ENCODE results near the gene REG3A. TPM values are rescaled to one million over a fixed set of nuclear protein-coding genes. Genes with fewer than 3 reads are reported as not detected.

The REG3A gene
- total and polyA plus RNA-seq, 3 donors from 2014 or later: not detected

DNA sequence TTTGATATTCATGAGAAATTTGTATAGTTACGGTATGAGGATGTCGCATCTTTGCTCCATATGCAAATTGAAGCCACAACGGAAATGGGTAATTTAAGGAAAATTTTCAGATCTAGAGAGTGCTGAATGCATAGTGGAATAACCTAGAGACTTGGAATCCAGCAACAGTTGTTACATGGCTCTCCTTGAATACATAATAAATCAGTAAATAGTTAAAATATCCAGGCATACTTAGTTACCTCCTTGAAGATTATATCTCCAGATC is 33.9 kb downstream of the REG3A start:
- intact Hi-C loops (cut with DNase I; ENCODE audit: low total_unique reads): no loop called here
- H3K4me3 ChIP-seq: no peak overlapping the region
- no peak overlapping the region for H3K27ac ChIP-seq
- DNase-seq: no peak
- WGBS, 2 donors: 88 to 91% methylated on average over 3 of the region's 3 CpGs
- TF ChIP-seq, protein P1, sequence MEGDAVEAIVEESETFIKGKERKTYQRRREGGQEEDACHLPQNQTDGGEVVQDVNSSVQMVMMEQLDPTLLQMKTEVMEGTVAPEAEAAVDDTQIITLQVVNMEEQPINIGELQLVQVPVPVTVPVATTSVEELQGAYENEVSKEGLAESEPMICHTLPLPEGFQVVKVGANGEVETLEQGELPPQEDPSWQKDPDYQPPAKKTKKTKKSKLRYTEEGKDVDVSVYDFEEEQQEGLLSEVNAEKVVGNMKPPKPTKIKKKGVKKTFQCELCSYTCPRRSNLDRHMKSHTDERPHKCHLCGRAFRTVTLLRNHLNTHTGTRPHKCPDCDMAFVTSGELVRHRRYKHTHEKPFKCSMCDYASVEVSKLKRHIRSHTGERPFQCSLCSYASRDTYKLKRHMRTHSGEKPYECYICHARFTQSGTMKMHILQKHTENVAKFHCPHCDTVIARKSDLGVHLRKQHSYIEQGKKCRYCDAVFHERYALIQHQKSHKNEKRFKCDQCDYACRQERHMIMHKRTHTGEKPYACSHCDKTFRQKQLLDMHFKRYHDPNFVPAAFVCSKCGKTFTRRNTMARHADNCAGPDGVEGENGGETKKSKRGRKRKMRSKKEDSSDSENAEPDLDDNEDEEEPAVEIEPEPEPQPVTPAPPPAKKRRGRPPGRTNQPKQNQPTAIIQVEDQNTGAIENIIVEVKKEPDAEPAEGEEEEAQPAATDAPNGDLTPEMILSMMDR (IDR thresholded peaks at IDR 0.05): no peak
- TF ChIP-seq POLR2A (IDR thresholded peaks at IDR 0.05): no peak
- H3K4me1 ChIP-seq: no peaks in the 10 kb centered on the region
- no peaks in the 10 kb centered on the region for H3K36me3 ChIP-seq (ENCODE audit: low read depth, missing control alignments)
- H3K9me3 ChIP-seq: no peaks in the 10 kb centered on the region
- no peaks in the 10 kb centered on the region for H3K27me3 ChIP-seq

- Histone ChIP-seq H3K27ac (no peak overlapping the region), H3K36me3 (ENCODE audit: low read depth, missing control alignments) (no peaks in the 10 kb centered on the region), H3K4me3 (no peak overlapping the region), H3K4me1 (no peaks in the 10 kb centered on the region), H3K9me3 (no peaks in the 10 kb centered on the region), H3K27me3 (no peaks in the 10 kb centered on the region)
- no peak for DNase-seq
- 77 to 79% methylated on average over 9 of the region's 9 CpGs for WGBS, 2 donors
- TF ChIP-seq, protein P1 (IDR thresholded peaks at IDR 0.05): no peak
- no peak for TF ChIP-seq POLR2A (IDR thresholded peaks at IDR 0.05)
- intact Hi-C loops (cut with DNase I; ENCODE audit: low total_unique reads): no loop called here
Observed at GRCh38 chr2:79124907-79125720, 34.4 kb downstream of the REG3A start.

DNA sequence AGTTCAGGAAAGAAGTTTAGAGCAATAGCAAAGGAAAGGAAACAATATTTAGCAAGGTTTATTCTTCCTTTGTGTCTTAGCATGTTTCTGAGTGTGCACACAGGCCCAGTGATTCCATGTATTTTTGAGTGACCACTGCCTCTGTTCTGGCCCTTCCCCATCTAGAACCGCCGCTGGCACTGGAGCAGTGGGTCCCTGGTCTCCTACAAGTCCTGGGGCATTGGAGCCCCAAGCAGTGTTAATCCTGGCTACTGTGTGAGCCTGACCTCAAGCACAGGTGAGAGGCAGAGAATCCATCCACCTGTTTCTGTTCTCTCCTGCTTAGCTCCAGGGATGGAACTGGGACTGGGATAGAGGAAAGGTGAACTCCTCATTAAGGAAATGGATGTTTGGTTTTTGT is 36.9 kb downstream of the REG3A start:
- Histone ChIP-seq H3K36me3 (ENCODE audit: low read depth, missing control alignments) (no peaks in the 10 kb centered on the region), H3K9me3 (no peaks in the 10 kb centered on the region), H3K27ac (no peak overlapping the region), H3K4me1 (no peaks in the 10 kb centered on the region), H3K4me3 (no peak overlapping the region), H3K27me3 (no peaks in the 10 kb centered on the region)
- WGBS, 2 donors: 97 to 98% methylated on average over 2 of the region's 2 CpGs
- DNase-seq: no peak
- TF ChIP-seq, protein P1 (IDR thresholded peaks at IDR 0.05): no peak
- no peak for TF ChIP-seq POLR2A (IDR thresholded peaks at IDR 0.05)
- intact Hi-C loops (cut with DNase I; ENCODE audit: low total_unique reads): no loop called here

DNA sequence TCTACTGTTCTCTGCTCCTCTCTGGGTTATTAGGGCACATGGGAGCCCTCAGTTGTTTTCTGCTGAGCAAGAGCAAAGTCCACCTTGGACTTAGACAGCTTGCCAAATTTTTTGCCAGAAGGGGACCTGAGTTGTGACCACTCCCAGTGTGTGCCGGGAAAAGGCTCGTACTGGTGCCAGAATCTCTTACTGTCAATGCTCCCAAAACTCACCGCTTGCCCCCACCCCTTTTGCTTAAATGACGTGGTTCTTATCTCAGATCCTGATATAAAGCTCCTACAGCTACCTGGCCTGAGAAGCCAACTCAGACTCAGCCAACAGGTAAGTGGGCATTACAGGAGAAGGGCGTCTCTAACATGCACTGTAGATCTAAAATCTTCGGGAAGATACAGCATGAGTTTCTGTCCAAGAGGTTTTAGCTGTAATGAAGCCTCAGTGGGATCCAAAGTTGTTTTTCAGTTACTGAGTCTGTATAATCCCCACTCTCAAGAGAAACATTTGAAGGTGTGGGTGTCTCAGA is 39.3 kb downstream of the REG3A start, which contains the start of gene REG1A:
Gene REG1A, plus strand, starts transcription at position 295 of the 520 bp plus-strand sequence. CDS start 374 bp downstream, outside the sequence.
- TF ChIP-seq POLR2A (IDR thresholded peaks at IDR 0.05): no peak
- TF ChIP-seq, protein P1 (IDR thresholded peaks at IDR 0.05): no peak
- WGBS, 2 donors: 76 to 92% methylated on average over 6 of the region's 6 CpGs
- intact Hi-C loops (cut with DNase I; ENCODE audit: low total_unique reads): no loop called here

More for the DNA sequence above, 39.3 kb downstream of the REG3A start, which contains the start of gene REG1A:
- no peaks in the 10 kb centered on the region for H3K27me3 ChIP-seq
- no peaks in the 10 kb centered on the region for H3K4me1 ChIP-seq
- no peak within 1 kb of the TSS for H3K27ac ChIP-seq
- H3K9me3 ChIP-seq: no peaks in the 10 kb centered on the region
- no peak within 1 kb of the TSS for H3K4me3 ChIP-seq
- H3K36me3 ChIP-seq (ENCODE audit: low read depth, missing control alignments): no peaks in the 10 kb centered on the region
- DNase-seq: no peak
